Measurements from ENCODE around the gene KIF6.

- TF ChIP-seq CTCF (IDR thresholded peaks at IDR 0.05): no peak
- no peak for TF ChIP-seq POLR2A (IDR thresholded peaks at IDR 0.05)
Measured at GRCh38 chr6:39602601-39603519, 122.3 kb downstream of the KIF6 start.

All from uterus (tissue), 2 donors.